22Rv1 (cell line): ENCODE data around the gene E2F6.

Experiments
- ZFX ChIP-seq: fragments of 450-650 bp; IDR thresholded peaks from 2 replicates; pipeline ENCODE4 v1.6.1; 2017; ENCODE audit warnings: antibody characterized with exemption, borderline replicate concordance
- TF ChIP-seq, protein P1 (sequence below): fragments of 450-650 bp; IDR thresholded peaks from 2 replicates; pipeline ENCODE4 v1.5.1; 2017; ENCODE audit warnings: mild to moderate bottlenecking

- TF ChIP-seq, protein P1, sequence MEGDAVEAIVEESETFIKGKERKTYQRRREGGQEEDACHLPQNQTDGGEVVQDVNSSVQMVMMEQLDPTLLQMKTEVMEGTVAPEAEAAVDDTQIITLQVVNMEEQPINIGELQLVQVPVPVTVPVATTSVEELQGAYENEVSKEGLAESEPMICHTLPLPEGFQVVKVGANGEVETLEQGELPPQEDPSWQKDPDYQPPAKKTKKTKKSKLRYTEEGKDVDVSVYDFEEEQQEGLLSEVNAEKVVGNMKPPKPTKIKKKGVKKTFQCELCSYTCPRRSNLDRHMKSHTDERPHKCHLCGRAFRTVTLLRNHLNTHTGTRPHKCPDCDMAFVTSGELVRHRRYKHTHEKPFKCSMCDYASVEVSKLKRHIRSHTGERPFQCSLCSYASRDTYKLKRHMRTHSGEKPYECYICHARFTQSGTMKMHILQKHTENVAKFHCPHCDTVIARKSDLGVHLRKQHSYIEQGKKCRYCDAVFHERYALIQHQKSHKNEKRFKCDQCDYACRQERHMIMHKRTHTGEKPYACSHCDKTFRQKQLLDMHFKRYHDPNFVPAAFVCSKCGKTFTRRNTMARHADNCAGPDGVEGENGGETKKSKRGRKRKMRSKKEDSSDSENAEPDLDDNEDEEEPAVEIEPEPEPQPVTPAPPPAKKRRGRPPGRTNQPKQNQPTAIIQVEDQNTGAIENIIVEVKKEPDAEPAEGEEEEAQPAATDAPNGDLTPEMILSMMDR, result no peak
- TF ChIP-seq ZFX, result no peak
These were observed 35.2 kb downstream of the E2F6 start for GRCh38 chr2:11430729-11431128.
